ENCODE measurements around the gene ECHS1.
"Not testable (repeated sequence)": the region's sequence is repeated elsewhere in the genome, so short reads cannot be mapped to it uniquely, and the experiment has no call there.

The ECHS1 gene

GRCh38 chr10:133377025-133377817 is 4.1 kb upstream of the ECHS1 start:
- no peak for DNase-seq

- not testable (repeated sequence) for DNase-seq
These were observed 3.0 kb upstream of the ECHS1 start for GRCh38 chr10:133376183-133376582.

GRCh38 chr10:133375357-133376115 is 2.4 kb upstream of the ECHS1 start:
- no peak for DNase-seq

- no peak for DNase-seq
These were observed 647 bp downstream of the ECHS1 start for GRCh38 chr10:133372507-133372906.

- no peak for DNase-seq
These were observed 2.9 kb downstream of the ECHS1 start for GRCh38 chr10:133370030-133370786.

- DNase-seq = no peak
These were observed 5.0 kb downstream of the ECHS1 start for GRCh38 chr10:133368153-133368552.

GRCh38 chr10:133367461-133367860 is 5.7 kb downstream of the ECHS1 start:
- DNase-seq = not testable (repeated sequence)

- DNase-seq = no peak
These were observed 6.4 kb downstream of the ECHS1 start for GRCh38 chr10:133366751-133367150.

- no peak for DNase-seq
These were observed 7.0 kb downstream of the ECHS1 start for GRCh38 chr10:133366130-133366478.

GRCh38 chr10:133365461-133366129 is 7.6 kb downstream of the ECHS1 start:
- no peak for DNase-seq

GRCh38 chr10:133364645-133365431 is 8.3 kb downstream of the ECHS1 start:
- no peak for DNase-seq

- no peak for DNase-seq
These were observed 10.3 kb downstream of the ECHS1 start for GRCh38 chr10:133362846-133363245.

- no peak for DNase-seq
These were observed 11.2 kb downstream of the ECHS1 start for GRCh38 chr10:133361773-133362441.

- no peak for DNase-seq
These were observed 11.9 kb downstream of the ECHS1 start for GRCh38 chr10:133361227-133361626.

GRCh38 chr10:133359972-133360610 is 13.1 kb downstream of the ECHS1 start:
- DNase-seq = no peak

- no peak for DNase-seq
These were observed 13.6 kb downstream of the ECHS1 start for GRCh38 chr10:133359554-133359971.

GRCh38 chr10:133358925-133359310 is 14.2 kb downstream of the ECHS1 start:
- no peak for DNase-seq

GRCh38 chr10:133358162-133358924 is 14.8 kb downstream of the ECHS1 start:
- no peak for DNase-seq

GRCh38 chr10:133357285-133358161 is 15.6 kb downstream of the ECHS1 start, which contains the start of gene FUOM:
TSS of gene FUOM (minus strand) at chr10:133358019. CDS start at chr10:133358007, 12 bp downstream.
- DNase-seq = no peak

Data from NCI-H446 treated with DMSO at 0.1 percent for 48 hours (cell line).